HCT116 (cell line): ENCODE data around the gene GCGR. TPM values are rescaled to one million over a fixed set of nuclear protein-coding genes. Genes with fewer than 3 reads are reported as not detected.

Experiments used
- ATAC-seq: fragments of 200-7000 bp; cut with Tn5 transposase; 2 replicates; pipeline ENCODE4 v1.9.1; 2020; ENCODE audit warnings: mild to moderate bottlenecking, moderate library complexity
- BruUV-seq: library from RNA; stranded (reverse); fragments of 400-500 nt; replicated peaks from 2 replicates; lab custom pipeline; 2021; lab: Mats Ljungman, UMichigan
- CTCF ChIA-PET: fragments of 300-600 bp; sonication (Branson Sonifier 250); formaldehyde crosslinking; loops from one replicate; lab custom pipeline; 2021; ENCODE audit warnings: antibody characterized with exemption; lab: Charles Lee
- POLR2A ChIA-PET: fragments of 300-600, 350-600 bp; sonication (Branson Sonifier 250); formaldehyde crosslinking; loops from one replicate; lab custom pipeline; 2021; ENCODE audit warnings: antibody characterized with exemption; lab: Charles Lee
- RAD21 ChIA-PET, 2 experiments: fragments of 300-600 bp; sonication (Branson Sonifier 250); formaldehyde crosslinking; loops; one replicate each; lab custom pipeline; 2023; ENCODE audit warnings: low total read pairs in 2 of 2; ENCODE audit not compliant: uncharacterized antibody in 2 of 2, unreplicated experiment in 2 of 2, low non-redundant PET in 1 of 2; lab: Charles Lee
- DNase-seq: peaks from one replicate; pipeline ENCODE4 v3.0.0-alpha.2; 2010; ENCODE audit warnings: low read depth, low spot score
- H2AFZ ChIP-seq: fragments of 200-600 bp; shearing (Covaris generic), sonication (generic); 2 replicates; pipeline ENCODE4 v1.6.1; 2017; ENCODE audit warnings: low read depth, mixed run types, mixed read lengths, antibody characterized with exemption, low read length; ENCODE audit not compliant: poor library complexity, severe bottlenecking
- H3K27ac ChIP-seq: 2 replicates; pipeline ENCODE4 v1.5.1; 2012; ENCODE audit warnings: low read depth, low read length
- H3K27me3 ChIP-seq: fragments of 200-600 bp; sonication (generic); 2 replicates; pipeline ENCODE4 v1.6.1; 2016; ENCODE audit warnings: mixed run types, low read length, mixed read lengths; ENCODE audit not compliant: insufficient read depth
- H3K36me3 ChIP-seq, 2 experiments: fragments of 200-500 bp in 1 of 2; fragments of 200-600 bp in 1 of 2; sonication (Bioruptor generic) in 1 of 2; sonication (generic) in 1 of 2; 2 replicates each; pipeline versions ENCODE4 v1.5.1 to v1.6.1; 2014 to 2016; ENCODE audit warnings: low read length in 2 of 2, inconsistent platforms in 1 of 2, mixed read lengths in 1 of 2, mixed run types in 1 of 2; ENCODE audit not compliant: insufficient read depth in 2 of 2, control insufficient read depth in 1 of 2
- H3K4me1 ChIP-seq, 2 experiments: fragments of 200-600 bp in 1 of 2; sonication (generic) in 1 of 2; 2 replicates each; pipeline versions ENCODE4 v1.5.1 to v1.6.1; 2012 to 2017; ENCODE audit warnings: low read length in 2 of 2, inconsistent platforms in 1 of 2, mild to moderate bottlenecking in 1 of 2, mixed read lengths in 1 of 2, mixed run types in 1 of 2, moderate library complexity in 1 of 2; ENCODE audit not compliant: insufficient read depth in 2 of 2, control insufficient read depth in 1 of 2
- H3K4me2 ChIP-seq: fragments of 200-600 bp; sonication (generic); 2 replicates; pipeline ENCODE4 v1.6.1; 2017; ENCODE audit warnings: mixed run types, low read length, mixed read lengths
- H3K4me3 ChIP-seq, 2 experiments: fragments of 200-600 bp in 1 of 2; sonication (generic) in 1 of 2; replicated peaks in 1 of 2; 2 replicates each; pipeline ENCODE4 v1.5.1; 2011 to 2016; ENCODE audit warnings: low read length in 2 of 2, control low read depth in 1 of 2, low read depth in 1 of 2, mild to moderate bottlenecking in 1 of 2, mixed read lengths in 1 of 2, mixed run types in 1 of 2
- H3K79me2 ChIP-seq: fragments of 200-600 bp; sonication (generic); 2 replicates; pipeline ENCODE4 v1.6.1; 2017; ENCODE audit warnings: mild to moderate bottlenecking, mixed run types, low read length, moderate library complexity, mixed read lengths; ENCODE audit not compliant: insufficient read depth
- H3K9ac ChIP-seq: fragments of 200-600 bp; sonication (generic); 2 replicates; pipeline ENCODE4 v1.6.1; 2016; ENCODE audit warnings: low read length, mixed read lengths
- H3K9me2 ChIP-seq: fragments of 200-600 bp; sonication (generic), shearing (Covaris generic); 2 replicates; pipeline ENCODE4 v1.6.1; 2017; ENCODE audit warnings: mixed run types, mild to moderate bottlenecking, moderate library complexity; ENCODE audit not compliant: insufficient read depth
- H3K9me3 ChIP-seq, 2 experiments: fragments of 200-500 bp in 1 of 2; fragments of 200-600 bp in 1 of 2; sonication (Bioruptor generic) in 1 of 2; sonication (generic) in 1 of 2; 2 replicates each; pipeline ENCODE4 v1.6.1; 2014 to 2017; ENCODE audit warnings: low read length in 2 of 2, mixed read lengths in 2 of 2, inconsistent platforms in 1 of 2, low read depth in 1 of 2, mild to moderate bottlenecking in 1 of 2, mixed run types in 1 of 2, moderate library complexity in 1 of 2; ENCODE audit not compliant: control insufficient read depth in 1 of 2, insufficient read depth in 1 of 2
- H4K20me1 ChIP-seq: fragments of 200-600 bp; sonication (generic), shearing (Covaris generic); 2 replicates; pipeline ENCODE4 v1.6.1; 2017; ENCODE audit warnings: mixed run types, mild to moderate bottlenecking, moderate library complexity; ENCODE audit not compliant: insufficient read depth
- CBX3 ChIP-seq: IDR thresholded peaks from 2 replicates; pipeline ENCODE4 v1.6.1; 2012; ENCODE audit warnings: low read depth
- FOSL1 ChIP-seq: IDR thresholded peaks from 2 replicates; pipeline ENCODE4 v1.6.1; 2012; ENCODE audit warnings: low read depth
- JUND ChIP-seq: IDR thresholded peaks from 2 replicates; pipeline ENCODE4 v1.6.1; 2012
- POLR2A ChIP-seq: IDR thresholded peaks from 2 replicates; pipeline ENCODE4 v1.7.0; 2011; ENCODE audit warnings: borderline replicate concordance; ENCODE audit not compliant: insufficient read depth, insufficient read length; ENCODE audit errors: extremely low read depth
- POLR2AphosphoS5 ChIP-seq: IDR thresholded peaks from 2 replicates; pipeline ENCODE4 v1.6.1; 2011; ENCODE audit warnings: mild to moderate bottlenecking, low read depth, low read length, moderate library complexity
- YY1 ChIP-seq: IDR thresholded peaks from 2 replicates; pipeline ENCODE4 v1.6.1; 2011; ENCODE audit warnings: low read length, low read depth, moderate library complexity, mild to moderate bottlenecking; ENCODE audit not compliant: insufficient replicate concordance; ENCODE audit errors: extremely low read depth
- ZFX ChIP-seq: fragments of 450-650 bp; IDR thresholded peaks from 2 replicates; pipeline ENCODE4 v1.6.1; 2017
- intact Hi-C: fragments of 100-400 bp; cut with micrococcal nuclease; formaldehyde crosslinking; loops from 2 replicates; pipeline ENCODE4 v1.10.0; 2022
- total RNA-seq: library from RNA; stranded (reverse); gene quantifications from one replicate; pipeline ENCODE4 v1.2.1, GENCODE V29; 2021; ENCODE audit not compliant: unreplicated experiment

The GCGR gene
- total RNA-seq, 1 experiment from 2014 or later: not detected

DNA sequence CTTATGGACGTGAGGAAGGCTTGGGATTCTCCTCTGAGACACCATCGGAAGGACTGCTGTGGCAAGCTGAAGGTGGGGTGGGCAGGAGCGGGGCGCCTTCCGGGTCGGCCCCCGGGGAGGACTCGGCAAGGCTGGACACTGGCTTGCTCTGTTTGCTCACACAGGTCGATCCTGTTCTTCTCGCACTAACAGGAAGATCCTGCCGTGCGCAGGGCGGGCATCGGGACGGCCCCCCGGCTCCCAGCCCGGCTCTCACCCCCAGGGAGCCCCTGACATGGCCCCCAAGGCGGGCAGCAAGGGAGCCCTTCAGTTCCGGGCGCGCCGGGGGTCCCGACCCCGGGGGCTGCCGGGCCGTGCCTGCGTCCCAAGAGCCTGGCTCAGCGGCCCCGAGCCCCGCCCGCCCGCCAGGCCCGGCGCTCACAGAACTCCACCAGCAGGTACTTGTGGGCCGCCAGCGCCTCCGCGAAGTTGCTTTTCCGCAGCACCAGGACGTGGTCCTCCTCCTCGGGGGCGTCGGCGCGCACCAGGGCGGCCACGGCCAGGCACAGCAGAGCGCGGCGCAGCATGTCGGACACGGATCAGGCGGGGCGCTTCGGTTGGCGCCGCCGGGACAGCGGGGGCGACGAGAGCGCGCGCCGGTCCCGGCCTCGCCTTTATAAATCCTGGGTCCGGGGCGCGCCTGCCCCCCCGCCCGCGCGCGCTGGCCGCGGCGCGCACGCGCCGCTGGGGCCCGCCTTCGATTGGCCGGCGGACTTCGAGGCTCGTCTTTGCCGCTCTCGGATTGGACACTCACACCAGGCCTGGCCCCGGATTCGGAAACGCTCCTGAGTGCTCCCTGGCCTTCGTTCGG lies 56.2 kb downstream of the GCGR start, which contains the start of gene P4HB:
Gene P4HB, minus strand, starts transcription at position 630 of the 850 bp plus-strand sequence. Its CDS starts 64 bp downstream, at position 566.
- ATAC-seq: peak; percentile 83
- CTCF ChIA-PET: interaction anchor here (0.7 to 1.0 kb wide), 3 partner anchors 9 to 38 kb away, joined by 3 to 7 read pairs (median 6); no protein-coding TSS in a partner anchor

DNA sequence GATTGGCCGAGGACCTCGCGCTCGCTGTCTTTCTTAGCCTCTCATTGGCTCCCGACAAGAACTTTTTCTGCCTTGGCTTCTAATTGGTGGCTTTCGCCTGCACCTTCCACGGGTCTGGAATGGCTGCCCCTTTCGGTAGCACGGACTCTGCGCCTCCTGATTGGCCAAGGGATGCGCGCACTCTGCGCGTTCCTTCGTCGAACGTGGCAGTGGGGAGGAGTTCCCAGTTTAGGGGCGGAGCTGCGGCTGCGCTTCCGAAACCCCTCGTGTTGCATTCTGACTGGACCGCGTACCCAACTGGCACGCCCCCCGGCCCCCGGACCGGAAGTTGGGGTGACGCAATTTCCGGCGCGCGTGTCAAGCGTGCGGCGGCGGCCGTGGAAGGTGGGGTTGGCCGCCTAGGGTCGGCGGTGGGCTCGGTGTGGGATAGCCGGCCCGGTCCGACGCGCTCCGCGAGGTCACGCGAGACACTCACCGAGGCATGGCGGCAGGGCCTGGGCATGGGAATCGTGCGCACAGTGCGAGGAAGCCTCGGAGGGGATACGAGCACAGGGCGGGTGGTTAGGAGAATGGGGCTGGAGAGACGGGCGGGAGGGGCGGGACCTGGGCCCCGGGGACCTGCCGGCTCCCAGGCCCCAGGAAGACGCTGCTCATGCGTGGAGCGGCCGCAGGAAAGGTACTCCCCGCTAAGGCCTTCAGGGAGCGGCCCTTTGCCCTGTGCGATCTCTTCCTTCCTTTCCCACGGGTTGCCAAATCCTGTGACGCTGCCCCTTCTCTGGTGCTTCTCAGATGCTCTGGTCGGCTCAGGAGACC lies 57.0 kb downstream of the GCGR start:
- Histone ChIP-seq H3K27ac (peak overlapping the region; percentile 94), H3K9me3 (no peaks in the 10 kb centered on the region), H3K4me3 (peak overlapping the region; percentile 95 to 97), H3K4me2 (peak overlapping the region; percentile 92), H3K79me2 (peaks cover 93% of the 10 kb centered on the region), H3K36me3 (peaks cover 28 to 52% of the 10 kb centered on the region in 2 experiments), H3K9me2 (no peaks in the 10 kb centered on the region), H3K9ac (peak overlapping the region; percentile 99), H4K20me1 (peaks cover 13% of the 10 kb centered on the region; the same call in 1 of the 2 replicates), H2AFZ (no peak overlapping the region), H3K4me1 (peaks cover 20 to 59% of the 10 kb centered on the region in 2 experiments), H3K27me3 (no peaks in the 10 kb centered on the region)
- intact Hi-C loops: loop anchor here (2.0 kb wide), 1 partner anchor 28 kb away; the partner anchor contains the start of gene MCRIP1
- POLR2A ChIA-PET: interaction anchor here (0.6 to 1.2 kb wide), 8 partner anchors 8 to 130 kb away, joined by 3 to 6 read pairs (median 4); partner anchors contain the start of gene MCRIP1
- CTCF ChIA-PET: interaction anchor here (0.8 to 1.0 kb wide), 2 partner anchors 8 to 39 kb away, joined by 6 to 7 read pairs; no protein-coding TSS in a partner anchor
- BruUV-seq: TSS peak; percentile 70
- TF ChIP-seq ZFX (peak; percentile 58; the same call in 1 of the 2 replicates), POLR2A (peak; percentile 87), POLR2AphosphoS5 (peak; percentile 90), JUND (no peak), YY1 (peak; percentile 89)
- RAD21 ChIA-PET: interaction anchor here in 1 of 2 experiments (0.7 kb wide), 1 partner anchor 855 kb away, joined by 4 read pairs; no protein-coding TSS in a partner anchor
- ATAC-seq (peak; percentile 89), DNase-seq (peak; percentile 100)

More for the DNA sequence above, 56.2 kb downstream of the GCGR start, which contains the start of gene P4HB:
- ChIA-PET POLR2A (interaction anchor here (0.7 to 1.2 kb wide), 6 partner anchors 9 to 157 kb away, joined by 3 to 6 read pairs (median 3); partner anchors contain the start of gene MRPL12), RAD21 (interaction anchor here in 1 of 2 experiments (0.6 kb wide), 1 partner anchor 68 kb away, joined by 3 read pairs; the partner anchor contains the start of gene MAFG)
- H3K9ac ChIP-seq: peak within 1 kb of the TSS; percentile 99
- H3K36me3 ChIP-seq: peaks cover 28 to 53% of the 10 kb centered on the region in 2 experiments
- H3K79me2 ChIP-seq: peaks cover 93% of the 10 kb centered on the region
- H3K4me1 ChIP-seq: peaks cover 20 to 51% of the 10 kb centered on the region in 2 experiments
- intact Hi-C loops: loop anchor here (2.0 kb wide), 1 partner anchor 27 kb away; the partner anchor contains the start of gene MCRIP1
- H3K9me2 ChIP-seq: no peaks in the 10 kb centered on the region
- H3K27me3 ChIP-seq: no peaks in the 10 kb centered on the region
- H4K20me1 ChIP-seq: peaks cover 10% of the 10 kb centered on the region; the same call in 1 of the 2 replicates
- peak; percentile 87; the same call in 1 of the 2 replicates for TF ChIP-seq ZFX
- no peak for TF ChIP-seq FOSL1
- TF ChIP-seq CBX3: no peak
- peak; percentile 89 for TF ChIP-seq POLR2A
- peak; percentile 99 for TF ChIP-seq POLR2AphosphoS5
- BruUV-seq: no TSS peak
- no peak within 1 kb of the TSS for H2AFZ ChIP-seq
- H3K27ac ChIP-seq: peak within 1 kb of the TSS; percentile 94
- no peaks in the 10 kb centered on the region for H3K9me3 ChIP-seq
- DNase-seq: no peak
- peak within 1 kb of the TSS; percentile 95 for H3K4me2 ChIP-seq
- H3K4me3 ChIP-seq: peak within 1 kb of the TSS; percentile 95 to 97
